Neutrophil (primary cell): ENCODE results near the gene DMAC2L.

Experiments used
- H3K27ac ChIP-seq: fragments of 200-600 bp; sonication (generic); 2 replicates; pipeline ENCODE4 v1.5.1; 2016; ENCODE audit warnings: mild to moderate bottlenecking, moderate library complexity
- H3K27me3 ChIP-seq: fragments of 200-600 bp; sonication (generic); 2 replicates; pipeline ENCODE4 v1.6.0; 2016; ENCODE audit warnings: mild to moderate bottlenecking
- H3K36me3 ChIP-seq: fragments of 200-600 bp; sonication (generic); 2 replicates; pipeline ENCODE4 v1.5.1; 2017
- H3K4me1 ChIP-seq, 2 experiments: fragments of 200-600 bp in 1 of 2; sonication (generic) in 1 of 2; 1 replicate in 1 of 2; 2 replicates in 1 of 2; pipeline versions ENCODE4 v1.5.1 to v1.6.1; 2013 to 2016; ENCODE audit warnings: low read depth in 1 of 2, low read length in 1 of 2, mild to moderate bottlenecking in 1 of 2, moderate library complexity in 1 of 2; ENCODE audit not compliant: control insufficient read depth in 1 of 2, insufficient read depth in 1 of 2
- H3K4me3 ChIP-seq, 2 experiments: fragments of 200-600 bp in 1 of 2; sonication (generic) in 1 of 2; 1 replicate in 1 of 2; 2 replicates in 1 of 2; pipeline ENCODE4 v1.5.1; 2013 to 2016; ENCODE audit warnings: low read depth in 1 of 2, low read length in 1 of 2, mild to moderate bottlenecking in 1 of 2, moderate library complexity in 1 of 2
- H3K9me3 ChIP-seq: fragments of 200-600 bp; sonication (generic); 2 replicates; pipeline ENCODE4 v1.5.1; 2016
- CTCF ChIP-seq: fragments of 200-600 bp; sonication (generic); IDR thresholded peaks from 2 replicates; pipeline ENCODE4 v1.5.1; 2016; ENCODE audit warnings: antibody characterized with exemption

The DMAC2L gene

GRCh38 chr14:50331596-50331995, 19.5 kb downstream of the DMAC2L start:
- H3K27me3 ChIP-seq, result no peaks in the 10 kb centered on the region
- TF ChIP-seq CTCF, result no peak
- H3K27ac ChIP-seq, result no peak overlapping the region
- peaks cover 10% of the 10 kb centered on the region for H3K36me3 ChIP-seq
- H3K4me1 ChIP-seq, result peaks cover 0 to 4% of the 10 kb centered on the region in 2 experiments
- no peaks in the 10 kb centered on the region for H3K9me3 ChIP-seq
- no peak overlapping the region for H3K4me3 ChIP-seq

GRCh38 chr14:50333014-50333509, 20.9 kb downstream of the DMAC2L start:
- H3K27ac ChIP-seq, result no peak overlapping the region
- H3K36me3 ChIP-seq, result peaks cover 7% of the 10 kb centered on the region

GRCh38 chr14:50334211-50334610, 22.1 kb downstream of the DMAC2L start:
- Histone ChIP-seq H3K4me3 (no peak overlapping the region), H3K4me1 (peaks cover 0 to 4% of the 10 kb centered on the region in 2 experiments), H3K27me3 (no peaks in the 10 kb centered on the region), H3K9me3 (no peaks in the 10 kb centered on the region), H3K36me3 (peaks cover 12% of the 10 kb centered on the region), H3K27ac (no peak overlapping the region)
- TF ChIP-seq CTCF, result no peak

More at GRCh38 chr14:50333014-50333509, 20.9 kb downstream of the DMAC2L start:
- H3K27me3 ChIP-seq, result no peaks in the 10 kb centered on the region
- H3K9me3 ChIP-seq, result no peaks in the 10 kb centered on the region
- peaks cover 0 to 4% of the 10 kb centered on the region in 2 experiments for H3K4me1 ChIP-seq
- no peak for TF ChIP-seq CTCF
- no peak overlapping the region for H3K4me3 ChIP-seq

GRCh38 chr14:50335389-50335788, 23.3 kb downstream of the DMAC2L start:
- peaks cover 0 to 4% of the 10 kb centered on the region in 2 experiments for H3K4me1 ChIP-seq
- no peaks in the 10 kb centered on the region for H3K9me3 ChIP-seq
- no peak for TF ChIP-seq CTCF
- peaks cover 10% of the 10 kb centered on the region for H3K36me3 ChIP-seq
- H3K27ac ChIP-seq, result no peak overlapping the region
- H3K27me3 ChIP-seq, result no peaks in the 10 kb centered on the region
- H3K4me3 ChIP-seq, result no peak overlapping the region

- Histone ChIP-seq H3K4me3 (no peak overlapping the region), H3K27ac (no peak overlapping the region)
These were observed 24.1 kb downstream of the DMAC2L start for GRCh38 chr14:50335989-50336824.

More at GRCh38 chr14:50335989-50336824, 24.1 kb downstream of the DMAC2L start:
- H3K4me1 ChIP-seq, result peaks cover 0 to 4% of the 10 kb centered on the region in 2 experiments
- H3K9me3 ChIP-seq, result no peaks in the 10 kb centered on the region
- TF ChIP-seq CTCF, result no peak
- H3K36me3 ChIP-seq, result peaks cover 10% of the 10 kb centered on the region
- no peaks in the 10 kb centered on the region for H3K27me3 ChIP-seq
